ENCODE measurements around the gene EXOSC7.

DNA sequence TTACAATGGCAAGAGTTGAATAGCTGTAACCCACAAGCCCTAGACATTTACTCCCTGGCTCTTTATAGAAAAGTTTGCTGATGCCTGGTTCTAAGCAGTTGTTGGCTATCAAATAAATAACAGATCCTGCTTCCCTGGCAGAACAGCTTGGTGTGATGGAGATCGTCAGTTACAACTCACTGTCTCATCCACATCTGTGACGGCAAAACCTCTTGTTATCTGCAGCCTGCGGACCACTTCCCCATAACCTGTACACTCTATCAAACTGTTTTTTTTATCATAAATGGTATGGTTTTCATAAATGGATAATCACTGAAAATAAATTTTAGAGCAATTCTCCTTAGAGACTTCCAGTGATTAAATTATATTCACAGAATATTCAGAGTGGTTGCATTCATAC lies 14.2 kb upstream of the EXOSC7 start:
- TF ChIP-seq, protein P1, sequence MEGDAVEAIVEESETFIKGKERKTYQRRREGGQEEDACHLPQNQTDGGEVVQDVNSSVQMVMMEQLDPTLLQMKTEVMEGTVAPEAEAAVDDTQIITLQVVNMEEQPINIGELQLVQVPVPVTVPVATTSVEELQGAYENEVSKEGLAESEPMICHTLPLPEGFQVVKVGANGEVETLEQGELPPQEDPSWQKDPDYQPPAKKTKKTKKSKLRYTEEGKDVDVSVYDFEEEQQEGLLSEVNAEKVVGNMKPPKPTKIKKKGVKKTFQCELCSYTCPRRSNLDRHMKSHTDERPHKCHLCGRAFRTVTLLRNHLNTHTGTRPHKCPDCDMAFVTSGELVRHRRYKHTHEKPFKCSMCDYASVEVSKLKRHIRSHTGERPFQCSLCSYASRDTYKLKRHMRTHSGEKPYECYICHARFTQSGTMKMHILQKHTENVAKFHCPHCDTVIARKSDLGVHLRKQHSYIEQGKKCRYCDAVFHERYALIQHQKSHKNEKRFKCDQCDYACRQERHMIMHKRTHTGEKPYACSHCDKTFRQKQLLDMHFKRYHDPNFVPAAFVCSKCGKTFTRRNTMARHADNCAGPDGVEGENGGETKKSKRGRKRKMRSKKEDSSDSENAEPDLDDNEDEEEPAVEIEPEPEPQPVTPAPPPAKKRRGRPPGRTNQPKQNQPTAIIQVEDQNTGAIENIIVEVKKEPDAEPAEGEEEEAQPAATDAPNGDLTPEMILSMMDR (IDR thresholded peaks at IDR 0.05 in 4 of 5, conservative IDR thresholded peaks at IDR 0.05 in 1 of 5), result no peak
- no peak for TF ChIP-seq POLR2A (IDR thresholded peaks at IDR 0.05)
